Fibroblast of the conjunctiva (primary cell): ENCODE measurements around the gene SOST.

Experiments used
- DNase-seq: peaks from one replicate; pipeline ENCODE4 v3.0.0-alpha.2; 2010; ENCODE audit warnings: low read depth

Gene SOST

GRCh38 chr17:43774304-43775250 is 16.0 kb upstream of the SOST start:
- DNase-seq, result no peak

- no peak for DNase-seq
Measured at GRCh38 chr17:43772877-43773648, 14.5 kb upstream of the SOST start.

- no peak for DNase-seq
Measured at GRCh38 chr17:43771463-43771862, 12.9 kb upstream of the SOST start.

GRCh38 chr17:43770957-43771356 is 12.4 kb upstream of the SOST start:
- no peak for DNase-seq

- DNase-seq, result no peak
Measured at GRCh38 chr17:43769859-43770258, 11.3 kb upstream of the SOST start.

GRCh38 chr17:43769426-43769825 is 10.8 kb upstream of the SOST start:
- no peak for DNase-seq

- no peak for DNase-seq
Measured at GRCh38 chr17:43768943-43769342, 10.4 kb upstream of the SOST start.

GRCh38 chr17:43768382-43768781 is 9.8 kb upstream of the SOST start:
- DNase-seq, result no peak

GRCh38 chr17:43767713-43768059 is 9.1 kb upstream of the SOST start:
- no peak for DNase-seq

- DNase-seq, result no peak
Measured at GRCh38 chr17:43767053-43767712, 8.6 kb upstream of the SOST start.

- DNase-seq, result no peak
Measured at GRCh38 chr17:43766413-43767052, 7.9 kb upstream of the SOST start.

- peak; percentile 91 for DNase-seq
Measured at GRCh38 chr17:43760254-43760852, 1.8 kb upstream of the SOST start.

- DNase-seq, result no peak
Measured at GRCh38 chr17:43759836-43760235, 1.2 kb upstream of the SOST start.

GRCh38 chr17:43758086-43758485 is 505 bp downstream of the SOST start:
- DNase-seq, result no peak

GRCh38 chr17:43757171-43757660 is 1.4 kb downstream of the SOST start:
- DNase-seq, result no peak

GRCh38 chr17:43756201-43756600 is 2.4 kb downstream of the SOST start:
- no peak for DNase-seq

- no peak for DNase-seq
Measured at GRCh38 chr17:43755389-43755875, 3.2 kb downstream of the SOST start.

GRCh38 chr17:43754947-43755346 is 3.6 kb downstream of the SOST start:
- no peak for DNase-seq

- no peak for DNase-seq
Measured at GRCh38 chr17:43753493-43754129, 5.0 kb downstream of the SOST start.

GRCh38 chr17:43750153-43750552 is 8.4 kb downstream of the SOST start:
- no peak for DNase-seq

GRCh38 chr17:43745541-43745940 is 13.1 kb downstream of the SOST start:
- no peak for DNase-seq
